CD4-positive, alpha-beta T cell treated with Interleukin-17A for 4 hours (primary cell): ENCODE results near the gene PARD6G.
"Not testable (repeated sequence)": the region's sequence is repeated elsewhere in the genome, so short reads cannot be mapped to it uniquely, and the experiment has no call there.

Source experiments
- DNase-seq: peaks from one replicate; pipeline ENCODE4 v3.0.0-alpha.2; 2020; ENCODE audit warnings: mixed read lengths

The PARD6G gene

DNA sequence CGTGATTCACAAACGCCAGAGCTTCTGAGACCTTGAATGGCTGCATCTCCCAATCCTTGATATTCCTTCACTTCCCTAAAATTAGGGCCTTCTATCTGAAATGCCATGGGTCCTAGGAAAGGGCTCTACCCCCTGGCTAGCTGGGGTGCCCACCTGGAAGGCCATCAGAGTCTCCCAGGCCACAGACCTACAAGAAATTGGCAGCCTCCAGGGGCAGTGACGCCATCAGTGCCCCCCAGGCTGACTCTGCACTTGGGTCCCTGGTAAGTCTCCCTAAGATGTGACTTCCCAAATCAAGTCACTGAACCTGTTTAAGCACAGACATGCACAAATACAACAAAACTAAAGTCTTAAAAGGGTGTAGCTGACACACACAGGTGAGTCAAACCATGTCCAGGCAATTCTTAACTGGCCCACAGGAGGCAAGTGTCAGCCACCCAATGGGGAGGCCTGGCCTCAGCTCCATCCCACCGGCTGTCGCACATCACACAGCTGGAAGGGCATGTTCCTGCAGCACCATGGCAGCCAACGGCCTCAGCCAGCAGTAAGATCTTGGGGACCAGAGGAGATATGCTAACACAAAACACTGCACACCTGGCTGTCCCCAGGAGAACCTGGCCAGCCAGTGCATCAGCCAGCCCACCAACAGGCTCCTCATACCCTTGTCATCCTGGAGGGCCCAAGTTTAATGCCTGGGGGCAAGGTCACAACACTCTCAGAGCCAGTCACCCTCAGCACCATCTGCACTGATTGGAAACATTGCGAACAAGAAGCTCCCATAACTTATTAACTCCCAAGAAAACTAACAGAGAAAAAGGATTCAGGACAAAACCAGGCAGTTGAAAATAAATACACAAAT is 5.2 kb downstream of the PARD6G start:
- DNase-seq, result no peak

DNA sequence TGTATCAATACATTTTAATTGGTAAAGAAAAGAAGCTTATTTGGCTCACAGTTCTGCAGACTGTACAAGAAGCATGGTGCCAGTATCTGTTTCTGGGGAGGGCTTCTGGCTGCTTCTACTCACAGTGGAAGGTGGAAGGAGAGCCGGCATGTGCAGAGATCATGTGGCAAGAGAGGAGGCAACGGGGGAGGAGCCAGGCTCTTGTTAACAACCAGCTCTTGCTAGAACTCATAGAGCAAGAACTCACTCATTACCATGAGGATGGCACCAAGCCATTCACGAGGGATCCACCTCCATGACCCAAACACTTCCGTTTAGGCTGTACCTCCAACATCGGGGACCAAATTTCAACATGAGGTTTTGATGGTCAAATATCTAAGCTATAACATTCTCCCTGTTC is 7.5 kb downstream of the PARD6G start:
- no peak for DNase-seq

DNA sequence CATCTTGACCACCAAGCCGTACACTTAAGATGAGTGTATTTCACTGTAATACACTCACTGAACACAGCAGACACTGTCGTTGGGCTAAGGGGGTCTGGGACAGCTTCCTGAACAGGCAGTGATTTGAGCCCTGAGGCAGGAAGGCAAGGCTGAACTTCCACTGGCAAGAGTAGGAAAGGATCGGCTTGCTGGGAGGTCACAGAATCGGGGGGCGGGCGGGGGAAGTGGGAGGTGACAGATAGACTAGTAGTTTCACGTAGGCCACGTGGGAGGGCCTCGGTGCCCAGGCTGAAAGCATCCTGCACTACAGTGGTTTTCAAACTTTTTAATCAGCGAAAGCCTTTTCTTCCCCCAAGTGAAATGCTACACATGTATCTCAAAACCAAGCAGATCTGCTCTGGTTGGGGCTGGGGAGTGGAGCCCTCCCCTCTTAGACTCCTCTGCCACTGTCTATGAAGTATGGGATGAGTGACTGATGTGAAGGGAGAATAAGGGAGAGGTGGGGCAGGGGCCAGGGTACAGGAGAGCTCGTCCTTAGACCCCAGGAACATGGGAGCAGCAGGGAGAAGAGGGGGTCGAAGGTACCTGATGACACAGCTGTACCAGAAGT is 8.6 kb downstream of the PARD6G start:
- DNase-seq, result no peak

DNA sequence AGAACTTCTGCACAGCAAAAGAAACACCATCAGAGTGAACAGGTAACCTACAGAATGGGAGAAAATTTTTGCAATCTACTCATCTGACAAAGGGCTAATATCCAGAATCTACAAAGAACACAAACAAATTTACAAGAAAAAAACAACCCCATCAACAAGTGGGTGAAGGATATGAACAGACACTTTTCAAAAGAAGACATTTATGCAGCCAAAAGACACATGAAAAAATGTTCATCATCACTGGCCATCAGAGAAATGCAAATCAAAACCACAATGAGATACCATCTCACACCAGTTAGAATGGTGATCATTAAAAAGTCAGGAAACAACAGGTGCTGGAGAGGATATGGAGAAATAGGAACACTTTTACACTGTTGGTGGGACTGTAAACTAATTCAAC is 9.8 kb downstream of the PARD6G start:
- DNase-seq, result not testable (repeated sequence)

GRCh38 chr18:80234398-80234797 is 12.9 kb downstream of the PARD6G start:
- no peak for DNase-seq

- DNase-seq, result no peak
These were observed 13.4 kb downstream of the PARD6G start for GRCh38 chr18:80233899-80234298.

- no peak for DNase-seq
These were observed 14.0 kb downstream of the PARD6G start for GRCh38 chr18:80233201-80233835.

DNA sequence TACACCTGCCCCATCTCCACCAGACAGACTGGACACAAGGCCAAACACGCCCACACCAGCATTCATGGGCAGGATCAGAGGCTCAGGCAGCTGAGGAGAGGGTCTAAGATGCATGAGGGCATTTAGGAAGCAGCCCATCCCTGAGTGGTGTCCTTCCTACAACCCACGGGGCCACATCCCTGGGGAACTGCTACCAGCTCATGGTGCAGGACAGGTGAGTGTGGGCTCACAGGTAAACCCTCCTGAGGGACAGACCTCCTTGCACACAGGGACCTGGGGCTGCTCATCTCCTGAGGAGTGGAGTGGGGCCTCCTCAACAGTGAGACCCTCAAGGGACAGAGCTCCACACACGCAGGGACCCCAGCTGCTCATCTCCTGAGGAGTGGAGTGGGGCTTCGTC is 14.6 kb downstream of the PARD6G start:
- DNase-seq, result no peak

GRCh38 chr18:80232030-80232429 is 15.3 kb downstream of the PARD6G start:
- DNase-seq, result no peak

DNA sequence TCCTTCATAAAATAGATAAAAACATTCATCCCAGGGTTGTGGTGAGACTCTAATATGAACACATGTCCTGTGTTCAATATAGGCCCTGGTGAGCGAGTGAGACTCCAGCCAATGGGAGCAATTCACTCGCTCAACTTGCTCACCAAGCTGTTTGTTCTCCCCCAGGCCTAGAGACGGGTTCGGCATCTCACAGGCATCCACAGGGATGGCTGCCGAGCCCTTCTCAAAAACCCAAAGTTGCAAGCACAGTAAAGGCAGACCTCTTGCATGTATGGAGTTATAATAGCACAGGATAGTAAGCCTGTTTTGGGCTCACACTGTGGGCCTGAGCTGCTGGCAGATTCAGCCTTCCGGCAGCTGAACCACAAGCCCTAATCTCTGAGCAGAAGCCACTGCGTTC is 15.7 kb downstream of the PARD6G start:
- DNase-seq, result no peak

DNA sequence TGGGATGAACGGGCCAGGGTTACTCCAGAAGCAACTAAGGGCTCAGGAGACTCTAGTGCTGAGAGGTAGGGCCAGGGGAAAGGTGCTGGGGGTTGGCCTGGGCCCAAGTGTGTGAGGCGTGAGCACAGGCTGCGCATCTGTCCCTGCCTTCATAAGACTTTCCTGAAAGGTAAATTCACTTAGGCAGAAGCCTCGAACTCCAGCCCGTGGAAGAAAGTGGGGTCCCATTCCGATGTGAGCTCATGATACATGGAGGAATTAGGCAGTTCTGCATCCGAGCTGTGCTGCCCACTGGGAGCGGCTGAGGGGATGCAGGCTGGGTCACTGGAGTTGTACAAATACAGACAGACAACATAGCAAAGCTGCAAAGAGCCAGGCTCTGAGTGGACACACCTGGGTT is 16.2 kb downstream of the PARD6G start:
- DNase-seq, result no peak

DNA sequence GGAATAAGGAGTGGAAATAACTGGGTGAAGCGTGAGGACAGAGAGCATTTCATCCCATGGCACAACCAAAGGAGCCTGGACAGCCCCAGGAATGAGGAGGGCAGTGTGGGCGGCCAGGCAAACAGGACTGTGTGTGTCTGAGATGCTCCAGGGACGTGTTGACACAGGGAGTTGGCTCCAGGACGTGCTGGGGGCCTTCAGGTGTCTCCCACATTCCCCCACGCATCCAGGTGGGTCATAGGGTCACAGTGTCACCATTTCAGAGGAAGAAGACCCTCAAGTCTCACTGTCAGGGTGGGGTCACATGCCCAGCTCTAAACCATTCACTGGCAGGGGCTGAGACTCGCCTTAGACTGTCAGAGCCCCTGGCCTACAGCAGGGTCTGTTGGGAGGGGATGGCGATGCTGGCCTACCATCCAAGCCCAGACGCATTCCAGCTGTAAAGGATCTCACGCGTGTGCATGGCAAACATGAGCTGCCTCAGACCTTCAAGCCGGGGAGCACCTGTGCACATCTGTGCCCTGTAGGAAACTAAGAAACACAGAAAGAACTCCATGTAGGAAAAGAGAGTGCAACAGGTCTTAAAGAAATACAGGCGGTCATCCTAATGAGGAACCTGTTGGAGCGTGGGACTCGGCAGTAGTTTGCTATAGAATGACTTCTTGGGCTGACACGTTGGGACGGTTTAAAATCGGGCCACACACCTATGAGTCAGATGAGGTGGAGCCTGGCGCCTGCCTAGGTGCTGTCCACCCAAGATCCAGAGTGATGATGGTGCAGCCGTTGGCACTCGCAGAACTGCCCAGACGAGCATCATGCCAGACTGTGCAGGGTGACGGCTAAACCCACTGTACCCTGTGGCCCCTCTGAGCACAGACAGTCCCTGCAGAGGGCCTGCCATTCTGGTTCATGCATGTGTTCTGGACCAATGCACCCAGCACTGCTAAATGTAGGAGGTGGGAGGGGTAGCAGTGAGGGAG is 17.3 kb downstream of the PARD6G start:
- DNase-seq, result no peak

- DNase-seq, result no peak
These were observed 18.0 kb downstream of the PARD6G start for GRCh38 chr18:80229363-80229762.

- DNase-seq, result no peak
These were observed 19.1 kb downstream of the PARD6G start for GRCh38 chr18:80228051-80228848.

- no peak for DNase-seq
These were observed 19.8 kb downstream of the PARD6G start for GRCh38 chr18:80227472-80227871.

GRCh38 chr18:80225685-80226084 is 21.6 kb downstream of the PARD6G start:
- no peak for DNase-seq

GRCh38 chr18:80223581-80224148 is 23.6 kb downstream of the PARD6G start:
- no peak for DNase-seq

GRCh38 chr18:80219488-80219887 is 27.8 kb downstream of the PARD6G start:
- DNase-seq, result not testable (repeated sequence)

GRCh38 chr18:80218341-80219227 is 28.7 kb downstream of the PARD6G start:
- DNase-seq, result no peak

- no peak for DNase-seq
These were observed 34.1 kb downstream of the PARD6G start for GRCh38 chr18:80213182-80213581.
